Fibroblast of the aortic adventitia (primary cell): ENCODE results near the gene PDE6D. TPM values are rescaled to one million over a fixed set of nuclear protein-coding genes. Genes with fewer than 3 reads are reported as not detected.

ENCODE experiments used
- DNase-seq: peaks from one replicate; pipeline ENCODE4 v3.0.0-alpha.2; 2010; ENCODE audit warnings: low read depth
- H3K4me3 ChIP-seq: 2 replicates; pipeline ENCODE4 v1.5.1; 2011; ENCODE audit warnings: low read depth, mild to moderate bottlenecking, control low read depth, low read length, moderate library complexity
- CTCF ChIP-seq: IDR thresholded peaks from 2 replicates; pipeline ENCODE4 v1.5.1; 2011; ENCODE audit warnings: mild to moderate bottlenecking, low read length, control low read depth, inconsistent platforms; ENCODE audit not compliant: insufficient read depth
- total RNA-seq: library from RNA; depleted of rRNA; stranded (reverse); fragments of >200 nt; gene quantifications from 2 replicates; pipeline ENCODE4 v1.2.3, GENCODE V29; 2012; ENCODE audit warnings: low replicate concordance

The PDE6D gene
- total RNA-seq, 1 donor, result 30.6 TPM

- H3K4me3 ChIP-seq, result peak overlapping the region; percentile 84
- peak; percentile 37 for DNase-seq
- no peak for TF ChIP-seq CTCF
Observed at GRCh38 chr2:231708773-231709635, 72.1 kb downstream of the PDE6D start.

- peak; percentile 100 for DNase-seq
- TF ChIP-seq CTCF, result no peak
- H3K4me3 ChIP-seq, result peak within 1 kb of the TSS; percentile 84
Observed at GRCh38 chr2:231707927-231708772, 72.9 kb downstream of the PDE6D start, which contains the start of gene PTMA. PTMA (plus strand) TSS chr2:231708525; CDS start chr2:231708707, 182 bp downstream.

GRCh38 chr2:231707625-231707926, 73.5 kb downstream of the PDE6D start:
- DNase-seq, result peak; percentile 47
- no peak for TF ChIP-seq CTCF
- H3K4me3 ChIP-seq, result peak overlapping the region; percentile 62

- peak; percentile 99 for DNase-seq
- H3K4me3 ChIP-seq, result peak overlapping the region; percentile 80
Observed at GRCh38 chr2:231706731-231707624, 74.1 kb downstream of the PDE6D start.

GRCh38 chr2:231704017-231704416, 77.1 kb downstream of the PDE6D start:
- no peak for DNase-seq
- H3K4me3 ChIP-seq, result no peak overlapping the region
- TF ChIP-seq CTCF, result no peak

More at GRCh38 chr2:231706731-231707624, 74.1 kb downstream of the PDE6D start:
- TF ChIP-seq CTCF, result peak; percentile 86
